ENCODE results near the gene SOX12. TPM values are rescaled to one million over a fixed set of nuclear protein-coding genes. Genes with fewer than 3 reads are reported as not detected.
A peak's percentile ranks its signal among the peaks of the same experiment; 100 is the strongest.
"Not testable (repeated sequence)": the region's sequence is repeated elsewhere in the genome, so short reads cannot be mapped to it uniquely, and the experiment has no call there.

Gene SOX12
- total and polyA plus RNA-seq, 4 donors, result 2.7 to 15.9 (median 5.4) TPM

- no peaks in the 10 kb centered on the region for H3K36me3 ChIP-seq (ENCODE audit: control insufficient read depth in 4 of 4, insufficient read depth in 4 of 4, low read length in 4 of 4)
- DNase-seq (no peak), ATAC-seq (ENCODE audit: insufficient read depth, low FRiP score) (no peak)
- H3K4me3 ChIP-seq, result no peak overlapping the region
- 79 to 85% methylated on average over 7 of the region's 7 CpGs for WGBS, 2 donors
- H3K27me3 ChIP-seq (ENCODE audit: control insufficient read depth in 3 of 3, insufficient read depth in 3 of 3, low read length in 2 of 3), result no peaks in the 10 kb centered on the region
- peak overlapping the region; percentile 10 to 86 for H3K27ac ChIP-seq (ENCODE audit: low read depth in 1 of 2, low read length in 1 of 2)
- no peaks in the 10 kb centered on the region for H3K9me3 ChIP-seq (ENCODE audit: control insufficient read depth in 4 of 4, insufficient read depth in 3 of 4, low read length in 3 of 4)
- H3K4me1 ChIP-seq (ENCODE audit: control insufficient read depth in 5 of 5, insufficient read depth in 5 of 5, low read length in 5 of 5), result peaks cover 0 to 27% (median 15%) of the 10 kb centered on the region in 5 donors
- no peak for TF ChIP-seq CTCF (IDR thresholded peaks at IDR 0.05; ENCODE audit: control extremely low read depth, extremely low read depth)
- no peak overlapping the region for H3K9ac ChIP-seq (ENCODE audit: insufficient read depth in 1 of 2, low read length in 2 of 2)
Measured at GRCh38 chr20:370977-371754, 45.8 kb downstream of the SOX12 start.

DNA sequence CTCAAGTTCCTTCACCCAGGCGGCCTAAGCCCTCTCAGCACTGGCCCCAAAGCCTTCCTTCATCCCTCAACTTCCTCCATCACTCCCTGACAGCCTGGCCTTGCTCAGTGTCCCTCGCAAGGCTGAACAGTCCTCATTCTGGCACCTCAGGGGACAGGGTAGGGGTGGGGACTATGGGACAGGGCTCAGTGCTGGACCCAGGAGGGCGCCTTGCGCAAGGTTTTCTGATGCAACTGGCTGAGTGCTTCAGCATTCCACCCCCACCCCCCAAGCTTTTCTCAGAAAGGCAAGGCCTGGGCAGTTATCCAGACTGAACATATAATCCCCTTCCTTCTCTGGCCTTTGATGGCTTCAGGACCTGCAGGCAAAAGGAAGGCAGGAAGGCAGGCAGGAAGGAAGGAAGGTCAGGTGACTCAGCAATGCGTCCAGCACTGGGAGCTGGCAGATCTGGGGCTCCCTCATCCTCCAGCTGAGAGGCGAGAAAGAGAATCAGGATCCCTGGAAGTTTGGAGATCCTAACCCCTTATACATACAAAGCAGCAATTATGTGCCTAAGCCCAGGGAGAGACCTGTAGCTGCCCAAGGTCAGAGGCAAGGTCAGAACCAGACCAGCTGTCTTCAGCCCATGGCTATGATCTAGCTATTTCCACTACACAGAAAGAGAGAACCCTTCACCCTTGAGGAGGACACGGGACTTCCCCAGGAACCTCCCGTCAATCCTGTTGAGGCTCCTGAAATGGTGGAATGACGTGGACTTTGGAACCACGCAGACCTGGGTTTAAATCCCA lies 46.6 kb downstream of the SOX12 start:
- Histone ChIP-seq H3K27me3 (ENCODE audit: control insufficient read depth in 3 of 3, insufficient read depth in 3 of 3, low read length in 2 of 3) (no peaks in the 10 kb centered on the region), H3K9me3 (ENCODE audit: control insufficient read depth in 4 of 4, insufficient read depth in 3 of 4, low read length in 3 of 4) (no peaks in the 10 kb centered on the region), H3K36me3 (ENCODE audit: control insufficient read depth in 4 of 4, insufficient read depth in 4 of 4, low read length in 4 of 4) (no peaks in the 10 kb centered on the region), H3K4me1 (ENCODE audit: control insufficient read depth in 5 of 5, insufficient read depth in 5 of 5, low read length in 5 of 5) (peaks cover 0 to 27% (median 15%) of the 10 kb centered on the region in 5 donors), H3K9ac (ENCODE audit: insufficient read depth in 1 of 2, low read length in 2 of 2) (no peak overlapping the region), H3K4me3 (no peak overlapping the region), H3K27ac (ENCODE audit: low read depth in 1 of 2, low read length in 1 of 2) (peak overlapping the region in 1 of 2 donors; percentile 86)
- 22 to 24% methylated on average over 10 of the region's 10 CpGs for WGBS, 2 donors
- no peak for TF ChIP-seq CTCF (IDR thresholded peaks at IDR 0.05; ENCODE audit: control extremely low read depth, extremely low read depth)
- peak; percentile 70 for ATAC-seq (ENCODE audit: insufficient read depth, low FRiP score)
- DNase-seq, result peak; percentile 81 to 95 (median 88)

DNA sequence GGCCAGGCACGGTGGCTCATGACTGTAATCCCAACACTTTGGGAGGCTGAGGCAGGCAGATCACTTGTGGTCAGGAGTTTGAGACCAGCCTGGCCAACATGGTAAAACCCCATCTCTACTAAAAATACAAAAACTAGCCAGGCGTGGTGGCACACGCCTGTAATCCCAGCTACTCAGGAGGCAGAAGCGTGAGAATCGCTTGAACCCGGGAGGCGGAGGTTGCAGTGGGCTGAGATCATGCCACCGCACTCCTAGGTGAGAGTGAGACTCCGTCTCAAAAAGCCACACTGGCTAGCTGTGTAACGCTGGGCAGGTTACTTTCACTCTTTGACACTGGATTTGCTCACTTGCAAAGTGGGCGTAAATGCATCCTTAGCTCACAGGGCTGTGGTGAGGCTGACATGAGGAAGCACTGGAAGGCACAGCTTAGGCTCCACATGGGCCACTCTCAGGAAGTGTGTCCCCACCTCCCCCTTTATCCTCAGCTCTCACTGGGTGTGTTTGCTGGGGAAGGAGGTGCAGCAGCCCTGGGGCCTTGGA lies 47.3 kb downstream of the SOX12 start:
- not testable (repeated sequence) for ATAC-seq (ENCODE audit: insufficient read depth, low FRiP score); H3K27me3 ChIP-seq (ENCODE audit: control insufficient read depth in 3 of 3, insufficient read depth in 3 of 3, low read length in 2 of 3); DNase-seq; H3K9me3 ChIP-seq (ENCODE audit: control insufficient read depth in 4 of 4, insufficient read depth in 3 of 4, low read length in 3 of 4); H3K36me3 ChIP-seq (ENCODE audit: control insufficient read depth in 4 of 4, insufficient read depth in 4 of 4, low read length in 4 of 4); H3K4me3 ChIP-seq; H3K9ac ChIP-seq (ENCODE audit: insufficient read depth in 1 of 2, low read length in 2 of 2)
- Histone ChIP-seq H3K27ac (ENCODE audit: low read depth in 1 of 2, low read length in 1 of 2) (peak overlapping the region in 1 of 2 donors; percentile 86), H3K4me1 (ENCODE audit: control insufficient read depth in 5 of 5, insufficient read depth in 5 of 5, low read length in 5 of 5) (peaks cover 0 to 27% (median 15%) of the 10 kb centered on the region in 5 donors)
- WGBS, 2 donors, result 75 to 83% methylated on average over 11 of the region's 11 CpGs

Data from lung (tissue), 12 donors.